ENCODE measurements around the gene USP8.

The USP8 gene

DNA sequence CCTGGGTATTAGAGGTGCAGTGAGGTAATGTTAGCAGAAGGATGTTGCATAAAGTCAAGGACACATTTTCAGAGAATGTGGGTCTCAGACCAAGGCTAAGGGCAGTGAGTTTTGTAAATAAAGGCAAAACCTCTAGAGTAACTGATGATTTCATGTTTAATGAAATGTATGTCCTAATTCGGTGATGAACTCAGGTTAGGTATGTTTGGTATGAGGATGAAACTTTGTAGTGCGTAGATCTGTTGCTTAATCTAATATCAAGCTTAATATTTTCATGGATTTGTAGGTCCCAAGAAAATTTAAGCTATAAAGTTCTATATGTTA lies 118.6 kb downstream of the USP8 start:
- DNase-seq: no peak

DNA sequence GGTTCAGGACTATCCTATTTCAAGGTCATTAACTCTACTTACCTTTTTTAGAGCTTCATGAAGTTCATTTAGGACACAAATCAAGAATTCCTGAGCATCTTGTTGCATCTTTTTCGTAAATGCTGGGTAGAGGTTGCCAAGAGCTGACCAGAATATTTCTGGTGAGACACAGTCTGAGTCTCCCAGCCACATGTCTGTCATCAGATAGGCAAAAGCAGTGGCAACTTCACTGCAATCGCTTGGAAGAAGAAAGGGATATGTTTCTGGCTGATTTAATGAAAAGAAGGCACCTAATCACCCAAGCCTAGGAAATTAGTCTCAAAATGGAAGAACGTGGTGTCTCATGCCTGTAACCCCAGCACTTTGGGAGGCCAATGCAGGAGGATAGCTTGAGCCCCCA lies 119.4 kb downstream of the USP8 start:
- DNase-seq: no peak

GRCh38 chr15:50544368-50544767 lies 120.2 kb downstream of the USP8 start:
- DNase-seq: no peak

DNA sequence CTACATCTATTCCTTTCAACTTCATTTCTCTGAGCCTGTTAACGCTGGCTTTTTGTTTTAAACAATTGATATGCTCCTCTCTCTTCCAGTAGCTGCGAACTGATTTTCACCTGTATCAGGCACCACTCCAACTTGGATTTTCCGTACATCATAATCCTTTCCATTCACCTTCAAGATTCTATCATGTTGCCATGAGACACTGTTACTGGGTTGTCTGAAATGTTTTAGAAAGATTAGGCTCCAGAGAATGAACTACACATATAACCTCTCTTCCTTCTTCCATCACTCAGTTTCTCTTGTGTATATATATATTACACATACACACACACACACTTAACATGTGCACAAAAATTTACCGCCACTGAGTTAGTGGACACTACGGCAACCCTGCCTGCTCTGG lies 122.4 kb downstream of the USP8 start, which contains the start of gene USP50:
USP50 (minus strand) TSS at position 101 of the 400 bp plus-strand sequence. CDS start 141 bp downstream, outside the sequence.
- no peak for DNase-seq

- DNase-seq: no peak
These were observed 125.1 kb downstream of the USP8 start for GRCh38 chr15:50549326-50549725.

GRCh38 chr15:50552238-50552637 lies 128.0 kb downstream of the USP8 start:
- DNase-seq: no peak

GRCh38 chr15:50556642-50557371 lies 132.6 kb downstream of the USP8 start:
- no peak for DNase-seq

- DNase-seq: no peak
These were observed 133.8 kb downstream of the USP8 start for GRCh38 chr15:50558012-50558411.

DNA sequence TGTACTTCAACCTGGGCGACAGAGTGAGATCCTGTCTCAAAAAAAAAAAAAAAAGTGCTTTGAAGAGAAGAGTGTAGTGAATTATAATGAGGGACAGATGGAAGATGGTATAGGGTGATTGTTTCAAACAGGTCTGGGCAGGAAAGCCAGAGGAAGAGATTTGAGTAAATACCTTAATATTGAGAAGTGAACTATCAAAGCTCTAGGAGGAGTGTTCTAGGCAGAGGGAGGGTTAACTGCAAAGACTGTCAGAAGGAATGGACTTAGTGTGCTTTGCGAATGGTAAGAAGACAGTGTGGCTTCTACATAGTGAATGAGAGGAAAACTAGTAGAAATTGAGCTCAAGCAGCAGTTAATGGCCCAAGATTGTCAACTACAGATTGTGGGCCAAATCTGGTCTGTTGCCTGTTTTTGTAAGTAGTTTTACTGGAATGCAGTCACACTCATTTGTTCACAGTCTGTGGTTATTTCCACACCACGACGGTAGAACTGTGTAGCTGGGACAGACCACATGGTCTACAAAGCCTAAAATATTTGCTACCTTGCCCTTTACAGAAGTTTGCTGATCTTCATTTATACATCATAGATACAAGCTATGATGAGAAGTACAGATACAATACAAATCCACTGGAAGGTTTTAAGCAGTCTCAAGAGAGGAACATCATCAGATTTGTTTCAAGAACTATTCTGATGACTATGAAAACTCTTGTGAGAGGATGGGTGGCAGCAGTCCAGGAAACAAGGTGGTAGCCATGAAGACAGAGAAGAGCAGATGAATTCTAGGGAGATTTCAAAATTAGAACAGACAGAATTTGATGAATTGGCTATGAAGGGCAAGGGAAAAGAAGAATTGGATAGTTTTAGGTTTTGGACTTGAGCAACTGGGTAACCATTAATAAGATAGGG lies 138.8 kb downstream of the USP8 start:
- DNase-seq: no peak

DNA sequence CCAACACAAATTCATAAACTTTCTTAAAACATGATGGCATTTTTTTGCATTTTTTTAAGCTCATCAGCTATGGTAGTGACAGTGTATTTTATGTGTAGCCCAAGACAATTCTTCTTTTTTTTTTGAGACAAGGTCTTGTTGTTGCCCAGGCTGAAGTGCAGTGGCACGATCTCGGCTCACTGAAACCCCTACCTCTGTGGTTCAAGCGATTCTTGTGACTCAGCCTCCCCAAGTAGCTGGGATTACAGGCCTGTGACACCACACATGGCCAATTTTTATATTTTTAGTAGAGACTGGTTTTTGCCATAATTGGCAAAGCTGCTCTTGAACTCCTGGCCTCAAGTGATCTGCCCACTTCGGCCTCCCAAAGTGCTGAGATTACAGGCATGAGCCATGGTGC lies 139.6 kb downstream of the USP8 start:
- no peak for DNase-seq
